IMR-90 (cell line): Measurements from ENCODE around the gene CAMKMT. TPM values are rescaled to one million over a fixed set of nuclear protein-coding genes. Genes with fewer than 3 reads are reported as not detected.

Source experiments
- ATAC-seq: fragments of 200-7000 bp; cut with Tn5 transposase; 2 replicates; pipeline ENCODE4 v1.9.1; 2020; ENCODE audit warnings: low read depth, mild to moderate bottlenecking, moderate library complexity
- BruUV-seq: library from RNA; stranded (reverse); fragments of 400-500 nt; replicated peaks from 2 replicates; lab custom pipeline; 2021; lab: Mats Ljungman, UMichigan
- CTCF ChIA-PET: fragments of 300-600 bp; formaldehyde crosslinking; extraction: SDS; loops from one replicate; lab custom pipeline; 2021; ENCODE audit warnings: antibody characterized with exemption; lab: Yijun Ruan, JAX
- POLR2A ChIA-PET: fragments of 300-600 bp; sonication (Branson Sonifier 250); formaldehyde crosslinking; loops from one replicate; lab custom pipeline; 2022; ENCODE audit warnings: antibody characterized with exemption; ENCODE audit not compliant: unreplicated experiment; lab: Charles Lee
- DNase-seq: peaks from one replicate; pipeline ENCODE4 v3.0.0; 2013
- H2AFZ ChIP-seq: replicated peaks from 2 replicates; pipeline ENCODE3; 2013; ENCODE audit warnings: low read length, mild to moderate bottlenecking; ENCODE audit not compliant: poor library complexity
- H2AK5ac ChIP-seq: 2 replicates; pipeline ENCODE4 v1.6.1; 2013; ENCODE audit warnings: low read depth, low read length, inconsistent platforms
- H2AK9ac ChIP-seq: replicated peaks from 2 replicates; pipeline ENCODE3; 2013; ENCODE audit warnings: mild to moderate bottlenecking, low read depth, low read length, moderate library complexity; ENCODE audit not compliant: poor library complexity
- H2BK120ac ChIP-seq: 2 replicates; pipeline ENCODE4 v1.6.1; 2013; ENCODE audit warnings: low read depth, low read length, inconsistent platforms
- H2BK15ac ChIP-seq: 3 replicates; pipeline ENCODE4 v1.6.1; 2013; ENCODE audit warnings: low read depth, low read length, inconsistent platforms
- H2BK20ac ChIP-seq: 2 replicates; pipeline ENCODE4 v1.6.1; 2013; ENCODE audit warnings: low read depth, mild to moderate bottlenecking, inconsistent platforms, low read length, moderate library complexity
- H2BK5ac ChIP-seq: 2 replicates; pipeline ENCODE4 v1.6.1; 2013; ENCODE audit warnings: mild to moderate bottlenecking, low read depth, low read length, inconsistent platforms; ENCODE audit not compliant: poor library complexity, severe bottlenecking
- H3K14ac ChIP-seq: replicated peaks from 2 replicates; pipeline ENCODE4 v1.6.1; 2013; ENCODE audit warnings: low read depth, low read length, inconsistent platforms
- H3K18ac ChIP-seq: 2 replicates; pipeline ENCODE4 v1.6.1; 2013; ENCODE audit warnings: low read depth, low read length, control low read depth
- H3K23ac ChIP-seq: 2 replicates; pipeline ENCODE4 v1.6.1; 2013; ENCODE audit warnings: low read depth, low read length, inconsistent platforms
- H3K27ac ChIP-seq: 2 replicates; pipeline ENCODE4 v1.5.1; 2013; ENCODE audit warnings: mild to moderate bottlenecking, control low read depth, low read length; ENCODE audit not compliant: insufficient read depth
- H3K27me3 ChIP-seq: 2 replicates; pipeline ENCODE4 v1.6.1; 2013; ENCODE audit warnings: low read length; ENCODE audit not compliant: control insufficient read depth, insufficient read depth
- H3K36me3 ChIP-seq: 2 replicates; pipeline ENCODE4 v1.6.1; 2013; ENCODE audit warnings: low read length, mixed read lengths; ENCODE audit not compliant: control insufficient read depth, insufficient read depth
- H3K4ac ChIP-seq: 2 replicates; pipeline ENCODE4 v1.6.1; 2013; ENCODE audit warnings: low read depth, low read length, inconsistent platforms
- H3K4me1 ChIP-seq: 2 replicates; pipeline ENCODE4 v1.6.1; 2013; ENCODE audit warnings: low read length, mixed read lengths; ENCODE audit not compliant: control insufficient read depth, insufficient read depth
- H3K4me2 ChIP-seq: 2 replicates; pipeline ENCODE4 v1.6.1; 2013; ENCODE audit warnings: low read depth, mild to moderate bottlenecking, control low read depth, low read length, moderate library complexity
- H3K4me3 ChIP-seq: 2 replicates; pipeline ENCODE4 v1.5.1; 2013; ENCODE audit warnings: low read depth, mild to moderate bottlenecking, control low read depth, low read length, moderate library complexity; ENCODE audit not compliant: insufficient read depth
- H3K56ac ChIP-seq: 2 replicates; pipeline ENCODE4 v1.6.1; 2013; ENCODE audit warnings: low read length, inconsistent platforms; ENCODE audit not compliant: insufficient read depth; ENCODE audit errors: extremely low read depth
- H3K79me1 ChIP-seq, 2 experiments: 2 replicates each; pipeline ENCODE4 v1.6.1; 2013; ENCODE audit warnings: low read length in 2 of 2, inconsistent platforms in 1 of 2, low read depth in 1 of 2
- H3K9ac ChIP-seq: 2 replicates; pipeline ENCODE4 v1.6.1; 2013; ENCODE audit warnings: low read depth, low read length, control low read depth
- H3K9me1 ChIP-seq: 2 replicates; pipeline ENCODE4 v1.6.1; 2013; ENCODE audit warnings: low read length, inconsistent platforms; ENCODE audit not compliant: insufficient read depth
- H3K9me3 ChIP-seq: 2 replicates; pipeline ENCODE4 v1.6.1; 2013; ENCODE audit warnings: low read length; ENCODE audit not compliant: control insufficient read depth, insufficient read depth
- H4K20me1 ChIP-seq: 2 replicates; pipeline ENCODE4 v1.6.1; 2013; ENCODE audit warnings: low read length, inconsistent platforms; ENCODE audit not compliant: insufficient read depth
- H4K5ac ChIP-seq: 2 replicates; pipeline ENCODE4 v1.6.1; 2013; ENCODE audit warnings: mild to moderate bottlenecking, low read depth, low read length, control low read depth
- H4K8ac ChIP-seq, 2 experiments: 2 replicates each; pipeline ENCODE4 v1.6.1; 2013; ENCODE audit warnings: low read depth in 2 of 2, low read length in 2 of 2, control low read depth in 1 of 2, inconsistent platforms in 1 of 2
- H4K91ac ChIP-seq: 2 replicates; pipeline ENCODE4 v1.6.1; 2013; ENCODE audit warnings: low read depth, low read length, inconsistent platforms; ENCODE audit not compliant: insufficient read depth
- BHLHE40 ChIP-seq: fragments of 150-350 bp; IDR thresholded peaks from 2 replicates; pipeline ENCODE4 v1.6.1; 2016; ENCODE audit warnings: mild to moderate bottlenecking, low read depth, low read length
- CEBPB ChIP-seq: IDR thresholded peaks from 2 replicates; pipeline ENCODE4 v1.6.1; 2012; ENCODE audit warnings: low read depth, low read length, improper control_type of control experiment
- CHD1 ChIP-seq: IDR thresholded peaks from 2 replicates; pipeline ENCODE4 v1.6.1; 2012; ENCODE audit warnings: low read depth, low read length, improper control_type of control experiment
- FOS ChIP-seq: fragments of 150-350 bp; IDR thresholded peaks from 2 replicates; pipeline ENCODE4 v1.6.1; 2016; ENCODE audit warnings: low read depth, low read length
- MAFK ChIP-seq: IDR thresholded peaks from 2 replicates; pipeline ENCODE4 v1.6.1; 2012; ENCODE audit warnings: low read depth, low read length, improper control_type of control experiment
- MAZ ChIP-seq: IDR thresholded peaks from 2 replicates; pipeline ENCODE4 v1.6.1; 2012; ENCODE audit warnings: low read depth, mild to moderate bottlenecking, low read length, improper control_type of control experiment, moderate library complexity, borderline replicate concordance
- MXI1 ChIP-seq: IDR thresholded peaks from 2 replicates; pipeline ENCODE4 v1.6.1; 2012; ENCODE audit warnings: low read depth, mild to moderate bottlenecking, low read length, moderate library complexity, borderline replicate concordance
- NFE2L2 ChIP-seq: fragments of 150-350 bp; IDR thresholded peaks from 2 replicates; pipeline ENCODE4 v1.6.1; 2016; ENCODE audit warnings: low read depth, mild to moderate bottlenecking, low read length
- POLR2A ChIP-seq: IDR thresholded peaks from 2 replicates; pipeline ENCODE4 v1.6.1; 2012; ENCODE audit warnings: mild to moderate bottlenecking, low read depth, low read length
- RAD21 ChIP-seq: IDR thresholded peaks from 2 replicates; pipeline ENCODE4 v1.6.1; 2012; ENCODE audit warnings: low read length, improper control_type of control experiment
- RCOR1 ChIP-seq: IDR thresholded peaks from 2 replicates; pipeline ENCODE4 v1.6.1; 2012; ENCODE audit warnings: mild to moderate bottlenecking, low read length, improper control_type of control experiment; ENCODE audit not compliant: insufficient replicate concordance
- RFX5 ChIP-seq: IDR thresholded peaks from 2 replicates; pipeline ENCODE4 v1.8.0; 2012; ENCODE audit warnings: low read depth, mild to moderate bottlenecking, low read length, moderate library complexity
- SMC3 ChIP-seq: fragments of 150-350 bp; IDR thresholded peaks from 2 replicates; pipeline ENCODE4 v1.6.1; 2016; ENCODE audit warnings: low read depth, mild to moderate bottlenecking, antibody characterized with exemption, low read length, moderate library complexity
- WGBS, 2 experiments: methylation state at CpG; one replicate each; pipeline versions ENCODE4 v1.1.5 to v1.1.7; 2013; ENCODE audit warnings: missing lambda C conversion rate in 2 of 2; ENCODE audit not compliant: insufficient read length in 1 of 2; ENCODE audit errors: extremely low coverage in 2 of 2; 5-methylcytosine and 5-hydroxymethylcytosine counted together
- dilution Hi-C: fragments of 300-500 bp; cut with HindIII; formaldehyde crosslinking; loops from one replicate; pipeline ENCODE4 v1.14.3; 2018; ENCODE audit warnings: low sequenced_read_pairs; ENCODE audit not compliant: unreplicated experiment
- in situ Hi-C: fragments of 300-500 bp; cut with MboI; formaldehyde crosslinking; loops from 3 replicates; pipeline ENCODE4 v1.14.3; 2019; ENCODE audit warnings: low sequenced_read_pairs, inconsistent platforms, mixed read lengths
- intact Hi-C: fragments of 100-400 bp; cut with micrococcal nuclease; formaldehyde crosslinking; loops from 2 replicates; pipeline ENCODE4 v1.10.0; 2022
- polyA plus RNA-seq, 3 experiments: library from polyadenylated mRNA; depleted of rRNA; stranded (reverse); fragments of >200 nt; gene quantifications; 2 replicates each; pipeline ENCODE4 v1.2.3, GENCODE V29; 2012; ENCODE audit warnings: low replicate concordance in 1 of 3
- total RNA-seq: library from RNA; depleted of rRNA; stranded (reverse); fragments of >200 nt; gene quantifications from 2 replicates; pipeline ENCODE4 v1.2.3, GENCODE V29; 2012
- TF ChIP-seq, protein P1 (sequence below): conservative IDR thresholded peaks from 2 replicates; pipeline ENCODE4 v1.5.1; 2012; ENCODE audit warnings: mild to moderate bottlenecking, low read depth, low read length, improper control_type of control experiment
- TF ChIP-seq, protein P2 (sequence below): fragments of 150-350 bp; IDR thresholded peaks from 2 replicates; pipeline ENCODE4 v1.6.1; 2016; ENCODE audit warnings: low read depth, mild to moderate bottlenecking, low read length, moderate library complexity, borderline replicate concordance
- TF ChIP-seq, protein P3 (sequence below): fragments of 150-350 bp; IDR thresholded peaks from 2 replicates; pipeline ENCODE4 v1.6.1; 2017; ENCODE audit warnings: mild to moderate bottlenecking, antibody characterized with exemption, low read length, low read depth

The CAMKMT gene
- total and polyA plus RNA-seq, 2 of the 4 experiments (the other 2 are of a cell fraction), result 4.4 to 6.8 TPM

DNA sequence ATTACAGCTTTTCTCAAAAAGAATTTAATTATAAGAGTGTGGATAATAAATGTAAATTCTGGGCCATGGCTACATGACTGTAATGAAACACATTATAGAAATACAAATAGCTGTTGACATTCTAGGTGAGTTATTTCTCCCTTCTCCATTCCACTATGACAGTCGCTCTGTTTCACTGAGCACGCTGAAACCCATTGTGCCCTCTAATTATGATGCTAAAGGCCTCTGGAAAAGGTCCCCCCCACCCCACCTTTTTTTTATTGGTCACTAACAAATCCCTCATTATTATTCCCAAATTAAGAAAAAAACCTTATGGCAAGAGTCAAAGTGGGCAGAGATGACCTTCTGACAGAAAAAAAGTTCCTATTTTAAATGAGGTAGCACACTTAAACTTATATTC is 294.7 kb downstream of the CAMKMT start:
- no peak overlapping the region for H3K4me2 ChIP-seq
- no peak overlapping the region for H3K4ac ChIP-seq
- H3K27me3 ChIP-seq, result no peaks in the 10 kb centered on the region; the same call in 1 of the 2 replicates
- ATAC-seq (no peak), DNase-seq (no peak)
- H3K56ac ChIP-seq, result no peak overlapping the region
- ChIA-PET CTCF (no interaction called here), POLR2A (no interaction called here)
- H3K9me3 ChIP-seq, result no peaks in the 10 kb centered on the region
- no peak overlapping the region for H2BK120ac ChIP-seq
- no peak overlapping the region for H2BK5ac ChIP-seq
- BruUV-seq, result no TSS peak
- H4K8ac ChIP-seq, result no peak overlapping the region
- dilution Hi-C loops (no loop called here), in situ Hi-C loops (no loop called here), intact Hi-C loops (no loop called here)
- H4K5ac ChIP-seq, result no peak overlapping the region
- no peaks in the 10 kb centered on the region for H3K36me3 ChIP-seq
- no peak overlapping the region for H2BK15ac ChIP-seq
- H3K14ac ChIP-seq, result no peak overlapping the region
- H4K20me1 ChIP-seq, result no peaks in the 10 kb centered on the region
- no peak overlapping the region for H2AFZ ChIP-seq
- no peak overlapping the region for H4K91ac ChIP-seq
- no peak overlapping the region for H3K9ac ChIP-seq
- TF ChIP-seq RFX5 (no peak), CEBPB (no peak), POLR2A (no peak), RCOR1 (no peak), NFE2L2 (no peak), MAFK (no peak), FOS (no peak), BHLHE40 (no peak), CHD1 (no peak), RAD21 (no peak), MXI1 (no peak), SMC3 (no peak), MAZ (no peak)
- TF ChIP-seq, protein P1, sequence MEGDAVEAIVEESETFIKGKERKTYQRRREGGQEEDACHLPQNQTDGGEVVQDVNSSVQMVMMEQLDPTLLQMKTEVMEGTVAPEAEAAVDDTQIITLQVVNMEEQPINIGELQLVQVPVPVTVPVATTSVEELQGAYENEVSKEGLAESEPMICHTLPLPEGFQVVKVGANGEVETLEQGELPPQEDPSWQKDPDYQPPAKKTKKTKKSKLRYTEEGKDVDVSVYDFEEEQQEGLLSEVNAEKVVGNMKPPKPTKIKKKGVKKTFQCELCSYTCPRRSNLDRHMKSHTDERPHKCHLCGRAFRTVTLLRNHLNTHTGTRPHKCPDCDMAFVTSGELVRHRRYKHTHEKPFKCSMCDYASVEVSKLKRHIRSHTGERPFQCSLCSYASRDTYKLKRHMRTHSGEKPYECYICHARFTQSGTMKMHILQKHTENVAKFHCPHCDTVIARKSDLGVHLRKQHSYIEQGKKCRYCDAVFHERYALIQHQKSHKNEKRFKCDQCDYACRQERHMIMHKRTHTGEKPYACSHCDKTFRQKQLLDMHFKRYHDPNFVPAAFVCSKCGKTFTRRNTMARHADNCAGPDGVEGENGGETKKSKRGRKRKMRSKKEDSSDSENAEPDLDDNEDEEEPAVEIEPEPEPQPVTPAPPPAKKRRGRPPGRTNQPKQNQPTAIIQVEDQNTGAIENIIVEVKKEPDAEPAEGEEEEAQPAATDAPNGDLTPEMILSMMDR, result no peak
- TF ChIP-seq, protein P2, sequence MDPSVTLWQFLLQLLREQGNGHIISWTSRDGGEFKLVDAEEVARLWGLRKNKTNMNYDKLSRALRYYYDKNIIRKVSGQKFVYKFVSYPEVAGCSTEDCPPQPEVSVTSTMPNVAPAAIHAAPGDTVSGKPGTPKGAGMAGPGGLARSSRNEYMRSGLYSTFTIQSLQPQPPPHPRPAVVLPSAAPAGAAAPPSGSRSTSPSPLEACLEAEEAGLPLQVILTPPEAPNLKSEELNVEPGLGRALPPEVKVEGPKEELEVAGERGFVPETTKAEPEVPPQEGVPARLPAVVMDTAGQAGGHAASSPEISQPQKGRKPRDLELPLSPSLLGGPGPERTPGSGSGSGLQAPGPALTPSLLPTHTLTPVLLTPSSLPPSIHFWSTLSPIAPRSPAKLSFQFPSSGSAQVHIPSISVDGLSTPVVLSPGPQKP, result no peak
- TF ChIP-seq, protein P3, sequence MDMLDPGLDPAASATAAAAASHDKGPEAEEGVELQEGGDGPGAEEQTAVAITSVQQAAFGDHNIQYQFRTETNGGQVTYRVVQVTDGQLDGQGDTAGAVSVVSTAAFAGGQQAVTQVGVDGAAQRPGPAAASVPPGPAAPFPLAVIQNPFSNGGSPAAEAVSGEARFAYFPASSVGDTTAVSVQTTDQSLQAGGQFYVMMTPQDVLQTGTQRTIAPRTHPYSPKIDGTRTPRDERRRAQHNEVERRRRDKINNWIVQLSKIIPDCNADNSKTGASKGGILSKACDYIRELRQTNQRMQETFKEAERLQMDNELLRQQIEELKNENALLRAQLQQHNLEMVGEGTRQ, result no peak
- no peak overlapping the region for H3K18ac ChIP-seq
- H2AK9ac ChIP-seq, result no peak overlapping the region
- no peak overlapping the region for H3K23ac ChIP-seq
- WGBS, 2 experiments, result no CpG with 5 or more reads among the region's 2 CpGs
- no peaks in the 10 kb centered on the region for H3K9me1 ChIP-seq
- H2AK5ac ChIP-seq, result no peak overlapping the region
- no peak overlapping the region for H2BK20ac ChIP-seq
- H3K4me1 ChIP-seq, result no peaks in the 10 kb centered on the region
- no peaks in the 10 kb centered on the region for H3K79me1 ChIP-seq
- H3K27ac ChIP-seq, result no peak overlapping the region
- no peak overlapping the region for H3K4me3 ChIP-seq
